ENCODE data around the gene SOX10.
"Not testable (repeated sequence)": the region's sequence is repeated elsewhere in the genome, so short reads cannot be mapped to it uniquely, and the experiment has no call there.

Gene SOX10

DNA sequence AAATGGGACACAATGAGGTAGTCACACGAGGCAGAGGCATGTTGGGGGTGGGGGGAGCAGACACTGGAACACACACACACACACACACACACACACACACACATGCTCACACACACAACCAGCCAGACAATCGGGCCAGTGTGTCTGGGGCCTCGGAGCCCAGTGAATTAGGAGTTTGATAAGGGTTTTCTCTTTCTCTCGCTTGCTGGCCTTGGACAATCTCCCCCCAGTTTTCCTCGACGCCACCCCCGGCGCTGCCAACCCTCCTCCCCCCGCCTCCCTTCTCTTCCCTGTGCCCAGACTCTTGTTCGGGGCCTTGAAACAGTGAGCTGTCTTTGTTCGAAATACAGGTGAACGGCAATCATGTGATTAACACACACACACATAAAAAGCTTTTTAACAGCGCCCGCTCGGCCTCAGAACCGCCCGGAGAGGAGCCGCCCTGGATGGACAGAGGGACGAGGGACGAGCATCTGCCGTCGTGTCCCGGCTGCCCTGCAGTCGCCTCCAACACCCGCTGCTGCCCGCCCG is 1.5 kb upstream of the SOX10 start:
- DNase-seq = peak; percentile 16

DNA sequence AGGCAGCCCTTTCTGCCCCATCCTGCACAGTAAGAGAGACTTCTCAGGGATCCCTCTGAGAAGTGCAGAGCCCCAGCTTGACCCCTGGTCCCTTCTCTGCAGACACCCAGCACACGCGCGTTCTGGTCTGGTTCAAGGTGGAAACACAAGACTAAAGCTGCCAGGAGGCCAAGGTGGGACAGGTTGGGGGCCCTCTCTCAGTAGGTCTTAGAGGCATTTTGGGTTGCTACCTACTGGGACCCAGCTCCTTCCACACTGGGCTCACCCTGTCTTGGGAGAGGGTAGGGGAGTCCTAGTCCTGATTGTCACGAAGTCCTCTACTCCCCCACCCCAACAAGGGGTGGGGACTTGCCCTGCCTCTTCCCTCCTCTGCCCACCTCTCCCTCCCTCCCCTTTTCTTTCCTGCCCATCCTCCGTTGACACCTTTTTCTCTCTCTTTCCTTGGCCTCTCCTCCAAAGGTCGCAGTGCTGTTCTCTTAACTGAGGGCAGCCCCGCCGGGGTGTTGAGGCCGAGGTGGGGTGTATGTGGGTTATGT is 763 bp upstream of the SOX10 start:
- DNase-seq = no peak

DNA sequence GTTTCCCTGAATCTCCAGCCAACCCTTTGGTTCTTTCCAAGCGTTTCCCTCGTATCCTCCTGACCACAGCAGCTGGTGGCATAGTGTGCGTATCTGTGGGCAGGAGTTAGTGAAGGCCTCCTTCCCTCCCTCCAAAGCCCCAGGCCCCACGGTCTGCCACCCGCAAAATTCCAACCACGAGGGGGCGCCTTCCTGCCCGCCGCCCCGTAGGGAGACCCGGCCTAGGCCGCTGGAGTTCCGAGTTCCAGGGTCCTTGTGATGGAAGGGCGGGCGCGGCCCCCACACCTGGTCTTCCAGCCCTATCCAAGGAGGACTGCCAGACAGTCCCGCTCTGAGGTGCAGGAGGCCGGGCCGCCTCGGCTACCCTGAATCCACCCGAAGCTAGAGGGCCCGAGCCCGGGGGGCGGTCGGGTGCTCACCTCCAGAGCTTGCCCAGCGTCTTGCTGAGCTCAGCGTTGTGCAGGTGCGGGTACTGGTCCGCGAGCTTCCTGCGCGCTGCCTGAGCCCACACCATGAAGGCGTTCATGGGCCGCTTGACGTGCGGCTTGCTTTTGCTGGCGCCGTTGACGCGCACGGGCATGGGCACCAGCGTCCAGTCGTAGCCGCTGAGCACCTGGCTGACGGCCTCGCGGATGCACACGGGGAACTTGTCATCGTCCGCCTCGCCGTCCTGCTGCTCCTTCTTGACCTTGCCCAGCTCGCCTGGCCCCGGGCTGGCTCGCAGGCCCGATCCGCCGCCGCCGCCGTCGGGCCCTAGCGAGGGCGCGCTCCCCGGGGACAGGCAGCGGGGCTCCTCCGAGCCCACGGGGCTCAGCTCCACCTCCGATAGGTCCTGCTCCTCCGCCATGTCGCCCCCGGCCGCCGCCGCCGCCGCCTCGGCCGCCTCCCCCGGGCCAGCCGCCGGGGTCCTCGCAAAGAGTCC is 1.2 kb downstream of the SOX10 start:
- DNase-seq = peak; percentile 42

DNA sequence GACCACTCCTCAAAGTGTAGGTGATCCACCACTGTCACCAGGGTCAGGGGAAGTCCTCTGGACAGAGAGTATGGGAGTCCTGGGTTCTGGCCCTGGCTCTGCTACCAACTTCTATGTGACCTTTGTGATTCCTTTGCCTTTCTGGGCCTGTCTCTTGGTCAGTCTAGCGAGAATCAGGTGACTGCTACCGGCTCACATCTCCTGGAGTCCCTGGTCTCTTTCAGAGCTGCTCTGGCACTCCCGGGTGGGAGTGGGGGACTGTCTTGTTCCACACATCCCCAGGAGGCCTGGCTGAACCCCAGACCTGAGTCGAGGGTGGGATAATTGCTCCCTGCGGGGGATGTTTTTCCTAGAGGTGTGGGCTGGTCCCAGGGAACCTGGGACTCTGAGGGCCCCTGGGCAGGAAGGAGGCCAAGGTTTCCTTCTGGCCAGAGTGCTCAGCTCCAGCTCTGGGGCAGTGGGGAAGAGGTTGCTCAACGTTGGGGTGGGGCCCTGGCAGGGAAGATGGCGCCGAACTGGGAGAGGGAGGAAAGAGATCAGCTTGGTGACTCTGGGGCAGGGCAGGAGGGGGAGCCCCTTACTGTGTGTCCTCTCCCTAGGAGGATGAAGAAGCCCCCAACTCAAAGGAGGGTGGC is 2.1 kb downstream of the SOX10 start:
- no peak for DNase-seq

DNA sequence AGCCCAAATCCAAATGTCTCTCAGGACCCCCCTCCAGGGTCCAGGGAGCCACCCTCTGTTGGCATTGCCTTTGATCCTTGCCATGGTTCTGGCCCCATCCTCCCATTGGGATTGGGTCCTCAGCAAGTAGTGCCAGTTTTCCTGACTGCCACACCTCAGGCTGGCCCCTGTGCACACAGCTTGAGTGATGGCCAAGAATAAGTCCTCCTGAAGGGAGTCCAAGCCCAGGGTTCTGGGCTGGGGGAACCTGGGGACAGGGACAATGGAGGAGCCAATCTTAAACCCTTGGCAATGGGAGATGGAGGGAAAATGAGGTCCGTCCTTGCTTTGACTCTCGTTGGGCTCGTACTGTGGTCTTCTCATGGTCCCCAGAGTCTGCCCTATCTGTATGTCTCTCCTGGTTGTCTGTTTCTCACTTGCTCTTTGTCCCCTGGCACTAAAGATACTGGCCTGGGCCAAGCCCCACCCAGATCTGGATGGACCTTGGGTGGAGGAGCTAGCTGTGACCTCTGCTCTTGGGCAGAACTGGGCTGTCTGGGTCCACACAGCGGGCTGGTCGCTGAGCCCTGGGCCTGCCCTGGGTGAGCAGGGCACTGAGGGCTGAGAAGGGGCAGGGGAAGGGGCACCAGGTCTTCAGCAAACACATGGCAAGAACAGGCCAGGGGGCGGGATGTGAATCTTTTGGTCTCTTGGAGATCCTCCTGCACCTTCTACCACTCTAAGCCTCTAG is 2.9 kb downstream of the SOX10 start:
- DNase-seq = no peak

DNA sequence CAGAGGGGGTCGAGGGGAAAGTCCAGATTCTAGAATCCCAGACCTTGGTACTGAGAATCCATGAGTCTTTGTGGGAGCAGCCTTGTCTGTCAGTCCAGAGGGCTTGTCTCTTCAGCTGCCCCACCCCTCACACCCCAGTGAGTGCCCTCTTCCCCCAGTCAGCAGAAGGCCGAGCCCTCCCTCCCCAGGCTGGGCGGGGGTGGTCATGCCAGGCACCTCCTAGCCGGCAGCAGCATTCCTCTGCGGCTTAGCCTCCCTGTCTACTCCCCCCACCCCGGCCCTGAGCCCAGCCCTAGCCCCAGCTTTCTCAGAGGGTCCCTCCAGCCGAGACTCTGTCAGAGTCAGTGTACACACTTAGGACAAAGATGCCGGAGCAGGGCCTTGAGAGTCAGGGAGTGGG is 4.6 kb downstream of the SOX10 start:
- DNase-seq = peak; percentile 31

DNA sequence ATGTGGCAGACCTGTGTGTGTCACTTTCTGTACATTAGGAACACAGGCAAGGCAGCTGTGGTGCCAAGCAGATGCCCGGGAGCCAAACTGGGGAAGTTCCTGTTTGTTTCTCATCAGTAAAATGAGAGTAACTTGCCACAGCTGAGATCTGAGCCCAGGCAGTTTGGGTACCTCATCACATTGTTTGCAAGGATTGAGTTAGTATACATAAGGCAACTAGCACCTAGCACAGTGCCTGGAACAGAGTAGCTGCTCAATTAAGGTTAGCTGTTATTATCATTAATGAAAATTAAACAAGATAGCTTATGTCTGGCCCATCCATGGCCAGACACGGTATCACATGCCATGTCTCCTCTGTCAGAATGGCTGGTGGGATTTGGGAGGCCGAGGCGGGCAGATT is 7.8 kb downstream of the SOX10 start:
- no peak for DNase-seq

DNA sequence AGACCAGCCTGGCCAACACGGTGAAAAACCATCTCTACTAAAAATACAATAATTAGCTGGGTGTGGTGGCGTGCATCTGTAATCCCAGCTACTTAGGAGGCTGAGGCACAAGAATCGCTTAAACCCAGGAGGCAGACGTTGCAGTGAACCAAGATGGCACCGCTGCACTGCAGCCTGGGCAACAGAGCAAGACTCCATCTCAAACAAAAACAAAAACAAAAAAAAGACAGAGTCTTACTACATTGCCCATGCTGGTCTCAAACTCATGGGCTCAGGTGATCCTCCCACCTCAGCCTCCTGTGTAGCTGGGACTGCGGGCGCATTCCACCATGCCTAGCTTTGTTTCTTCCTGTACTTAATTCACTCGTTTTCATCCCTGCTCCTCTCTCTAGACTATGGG is 8.3 kb downstream of the SOX10 start:
- DNase-seq = not testable (repeated sequence)

DNA sequence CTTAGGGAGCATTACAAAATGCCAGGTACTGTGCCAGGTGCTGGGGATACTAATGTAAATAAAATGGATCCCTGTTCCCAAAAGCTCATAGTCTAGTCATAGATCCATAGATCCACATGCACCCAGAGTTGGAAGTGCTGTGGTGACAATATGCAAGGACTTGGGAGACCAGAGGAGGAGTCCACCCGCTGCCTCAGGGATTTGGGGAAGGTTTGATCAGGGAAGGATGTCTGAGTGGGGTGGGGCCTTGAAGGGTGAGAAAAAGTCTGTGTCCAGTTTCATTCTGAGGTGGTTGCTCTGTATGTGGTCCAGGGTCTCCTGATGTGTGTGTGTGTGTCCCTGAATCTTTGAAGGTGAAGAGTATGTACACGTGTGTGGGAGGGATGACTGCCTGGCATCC is 9.2 kb downstream of the SOX10 start:
- DNase-seq = no peak

DNA sequence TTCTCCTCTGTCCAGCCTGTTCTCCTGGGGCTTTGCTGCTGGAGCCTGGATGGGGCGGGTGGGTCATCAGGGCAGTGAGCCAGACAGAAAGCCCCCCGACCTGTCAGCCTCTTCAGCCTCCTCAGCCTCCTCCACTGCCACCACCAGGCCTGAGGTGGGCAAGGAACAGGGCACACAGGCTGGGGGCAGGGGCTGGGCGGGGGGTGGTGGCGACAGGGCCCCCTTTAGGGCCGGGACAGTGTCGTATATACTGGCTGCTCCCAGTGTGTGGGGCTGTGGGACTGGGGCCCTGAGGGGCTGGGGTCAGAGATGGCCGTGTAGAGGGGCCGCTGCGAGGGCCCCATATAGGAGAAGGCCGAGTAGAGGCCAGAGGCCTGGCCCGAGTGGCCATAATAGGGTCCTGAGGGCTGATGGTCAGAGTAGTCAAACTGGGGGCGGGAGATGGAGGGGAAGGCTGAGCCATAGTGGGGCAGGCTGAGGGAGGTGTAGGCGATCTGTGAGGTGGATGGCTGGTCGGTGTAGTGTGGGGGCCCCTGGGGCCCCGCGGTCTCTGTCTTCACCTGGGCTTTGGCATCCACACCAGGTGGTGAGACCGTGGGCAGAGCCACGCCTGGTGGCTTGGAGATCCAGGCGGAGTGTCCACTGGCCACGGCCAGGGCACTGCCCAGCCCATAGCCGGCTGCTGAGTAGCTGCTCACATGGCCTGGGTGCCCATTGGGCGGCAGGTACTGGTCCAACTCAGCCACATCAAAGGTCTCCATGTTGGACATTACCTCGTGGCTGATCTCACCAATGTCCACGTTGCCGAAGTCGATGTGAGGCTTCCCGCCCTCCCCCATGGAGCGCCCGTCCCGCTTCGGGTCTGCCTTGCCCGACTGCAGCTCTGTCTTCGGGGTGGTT is 10.8 kb downstream of the SOX10 start:
- no peak for DNase-seq

DNA sequence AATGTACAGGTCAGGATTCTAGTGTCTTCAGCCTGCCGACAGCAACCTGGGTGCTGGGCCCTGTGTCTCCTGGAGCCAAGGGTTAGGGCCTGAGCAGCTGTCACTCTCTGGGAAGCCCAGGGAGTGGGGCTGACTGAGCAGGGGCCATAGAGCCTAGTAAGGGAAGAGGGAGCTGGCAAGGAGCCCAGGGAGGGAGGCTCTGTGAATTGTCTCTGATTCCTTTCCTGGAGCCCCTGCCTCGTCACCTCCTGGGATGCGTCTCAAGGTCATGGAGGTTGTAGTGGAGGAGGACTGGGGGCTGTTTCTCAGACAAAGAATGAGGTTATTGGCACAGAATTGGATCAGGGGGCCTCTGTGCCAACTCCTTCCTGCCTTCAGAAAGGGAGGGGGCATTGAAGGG is 11.8 kb downstream of the SOX10 start:
- DNase-seq = peak; percentile 25

DNA sequence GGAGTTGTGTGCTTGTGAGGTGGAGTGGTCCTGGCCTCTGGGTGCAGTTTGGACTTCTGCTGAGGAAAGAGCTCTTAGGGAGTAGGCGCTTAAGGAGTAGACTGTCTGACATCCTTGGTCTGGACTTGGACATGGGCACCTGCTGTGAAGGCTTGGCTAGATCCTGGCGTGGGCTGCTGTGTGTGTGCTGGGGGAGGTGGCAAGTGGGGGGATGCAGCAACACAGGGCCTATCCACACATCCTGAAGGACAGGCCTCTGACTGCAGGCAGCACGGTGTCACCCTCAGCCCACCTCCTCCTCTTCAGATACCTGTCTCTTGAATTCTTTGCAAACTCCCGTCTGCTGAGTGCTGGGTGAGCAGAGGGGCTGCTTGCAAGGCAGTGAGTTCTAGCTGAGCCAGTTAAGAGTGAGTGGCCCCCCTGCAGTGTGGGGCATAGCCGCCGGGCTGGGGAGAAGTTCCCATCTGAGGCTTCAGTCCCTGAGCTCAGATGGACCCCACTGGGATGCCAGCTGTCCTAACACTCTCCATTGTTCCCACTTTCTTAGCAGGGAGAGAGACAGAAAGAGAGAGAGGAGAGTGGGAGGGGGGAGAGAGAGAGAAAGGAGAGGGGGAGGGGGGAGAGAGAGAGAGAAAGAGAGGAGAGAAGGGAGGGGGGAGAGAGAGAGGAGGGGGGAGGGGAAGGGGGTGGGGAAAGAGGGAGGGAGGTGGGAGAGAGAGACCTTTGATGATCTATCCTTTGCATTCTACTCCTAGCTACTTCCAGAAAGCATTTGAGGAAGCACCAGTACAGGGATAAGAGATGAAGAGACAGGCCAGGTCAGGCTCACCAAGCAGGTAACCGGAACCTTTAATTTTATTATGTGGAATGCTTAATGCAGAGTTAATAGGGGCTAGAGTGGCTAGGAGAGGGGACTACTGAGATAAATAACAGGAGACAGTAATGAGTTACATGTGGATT is 12.6 kb downstream of the SOX10 start:
- DNase-seq = peak; percentile 62

DNA sequence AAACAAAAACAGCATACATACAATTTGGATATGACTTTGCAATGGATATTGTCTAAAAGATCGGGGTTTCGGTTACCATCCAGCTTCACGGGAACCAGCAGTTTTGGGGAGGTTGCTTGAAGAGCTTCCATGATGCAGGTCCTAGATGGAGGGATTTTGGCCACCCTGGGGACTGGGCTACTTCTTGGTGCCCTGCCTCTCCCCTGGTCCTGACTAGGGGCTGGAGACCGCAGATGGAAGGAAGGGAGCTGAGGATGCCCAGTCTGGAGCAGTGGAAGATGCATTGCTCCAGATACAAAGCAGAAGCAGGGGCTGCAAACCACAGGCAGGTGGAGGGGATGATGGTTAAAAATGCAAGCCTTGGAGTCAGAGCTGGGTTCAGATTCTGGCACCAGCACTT is 13.5 kb downstream of the SOX10 start:
- DNase-seq = no peak

DNA sequence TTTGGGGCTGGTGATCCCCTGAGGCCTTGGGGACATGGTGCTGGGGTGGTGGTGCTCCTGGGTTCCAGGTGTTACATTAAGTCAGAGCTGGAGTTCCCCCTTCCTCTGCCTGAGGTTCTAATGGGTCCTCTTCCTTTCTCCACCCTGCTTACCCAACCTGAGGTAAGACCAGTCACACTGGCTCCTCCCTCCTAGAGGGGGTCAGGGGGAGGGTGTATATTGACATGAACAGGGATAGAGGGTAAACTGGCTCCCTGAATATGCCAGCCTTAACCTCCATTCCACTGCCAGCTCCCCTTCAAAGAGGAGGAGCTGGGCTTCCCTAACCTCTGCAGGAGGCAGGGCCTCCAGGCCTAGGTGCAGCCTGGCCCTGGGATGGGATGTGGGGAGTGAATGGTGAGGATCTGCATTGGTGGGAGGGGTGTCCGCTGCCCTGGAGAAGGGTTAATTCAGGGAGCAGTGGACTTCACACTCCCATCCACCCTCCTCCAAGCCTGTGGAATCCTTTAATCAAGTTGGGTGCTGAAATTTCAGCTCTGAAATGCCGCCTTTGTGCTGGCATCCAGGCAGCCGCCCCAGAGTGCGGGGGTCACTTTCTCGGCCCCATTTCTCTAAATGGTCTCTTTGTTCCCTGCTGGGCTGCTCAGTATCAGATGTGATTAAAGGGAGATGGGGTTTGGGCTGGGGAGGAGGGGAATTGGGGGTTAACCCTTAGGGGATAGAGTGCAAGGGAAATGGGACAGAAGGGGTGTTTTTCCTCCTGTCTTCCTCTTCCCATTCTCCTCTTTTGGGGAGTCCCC is 15.7 kb downstream of the SOX10 start:
- DNase-seq = peak; percentile 21

DNA sequence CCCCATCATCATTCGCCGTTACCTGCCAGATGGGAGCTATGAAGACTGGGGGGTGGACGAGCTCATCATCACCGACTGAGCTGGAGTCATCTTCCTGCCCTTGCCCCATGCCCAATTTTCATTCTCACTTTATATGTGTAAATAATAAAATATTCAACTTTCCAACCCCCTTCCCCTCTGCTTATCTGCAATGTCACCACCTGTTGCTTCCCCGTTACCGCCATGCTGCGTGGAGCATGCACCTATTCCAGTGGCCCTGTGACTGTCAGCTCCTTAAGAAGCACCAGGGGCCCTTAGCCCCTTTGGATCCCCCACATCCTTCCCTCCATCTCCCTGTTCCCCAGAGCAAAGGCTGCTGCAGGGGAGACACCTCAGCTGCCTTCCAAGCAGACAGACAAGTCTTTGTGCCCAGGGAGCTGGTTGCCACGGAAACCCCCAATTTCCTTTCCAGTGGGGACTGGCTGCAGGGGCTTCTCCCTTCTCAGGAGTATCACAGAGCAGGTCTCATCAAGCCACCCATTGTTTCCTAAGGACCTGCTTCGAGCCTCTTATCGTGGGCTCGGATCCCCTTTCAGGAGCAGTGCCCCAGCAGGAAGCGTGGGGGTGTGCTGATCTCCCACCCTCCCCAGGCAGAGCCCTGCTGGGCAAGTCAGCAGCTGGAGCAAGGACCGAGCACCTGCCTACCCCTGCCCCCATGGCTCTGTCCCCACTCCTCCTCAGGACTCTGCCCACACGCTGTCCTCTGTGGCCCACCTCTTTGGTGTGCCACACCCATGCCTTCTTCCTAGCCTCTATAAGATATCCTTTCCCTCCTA is 16.5 kb downstream of the SOX10 start:
- no peak for DNase-seq

DNA sequence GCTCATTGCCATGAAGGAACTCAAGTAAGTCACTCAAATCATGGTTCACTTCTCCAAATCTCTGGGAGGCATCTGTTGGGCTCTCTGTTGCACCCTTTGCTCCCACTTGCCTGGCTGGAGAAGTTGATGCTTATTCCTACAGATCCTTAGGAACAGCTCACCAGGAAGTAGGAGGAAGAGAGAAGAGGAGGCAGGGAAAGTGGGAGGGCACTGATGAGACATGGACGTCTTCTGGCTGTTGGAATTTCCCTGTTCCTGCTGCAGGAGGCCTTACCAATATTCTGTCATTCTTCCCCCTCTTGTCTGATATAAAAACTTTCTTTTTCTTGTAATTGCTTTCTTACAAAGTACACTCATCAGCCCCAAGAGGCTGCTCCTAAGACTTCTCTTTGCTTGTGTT is 17.2 kb downstream of the SOX10 start:
- DNase-seq = no peak

DNA sequence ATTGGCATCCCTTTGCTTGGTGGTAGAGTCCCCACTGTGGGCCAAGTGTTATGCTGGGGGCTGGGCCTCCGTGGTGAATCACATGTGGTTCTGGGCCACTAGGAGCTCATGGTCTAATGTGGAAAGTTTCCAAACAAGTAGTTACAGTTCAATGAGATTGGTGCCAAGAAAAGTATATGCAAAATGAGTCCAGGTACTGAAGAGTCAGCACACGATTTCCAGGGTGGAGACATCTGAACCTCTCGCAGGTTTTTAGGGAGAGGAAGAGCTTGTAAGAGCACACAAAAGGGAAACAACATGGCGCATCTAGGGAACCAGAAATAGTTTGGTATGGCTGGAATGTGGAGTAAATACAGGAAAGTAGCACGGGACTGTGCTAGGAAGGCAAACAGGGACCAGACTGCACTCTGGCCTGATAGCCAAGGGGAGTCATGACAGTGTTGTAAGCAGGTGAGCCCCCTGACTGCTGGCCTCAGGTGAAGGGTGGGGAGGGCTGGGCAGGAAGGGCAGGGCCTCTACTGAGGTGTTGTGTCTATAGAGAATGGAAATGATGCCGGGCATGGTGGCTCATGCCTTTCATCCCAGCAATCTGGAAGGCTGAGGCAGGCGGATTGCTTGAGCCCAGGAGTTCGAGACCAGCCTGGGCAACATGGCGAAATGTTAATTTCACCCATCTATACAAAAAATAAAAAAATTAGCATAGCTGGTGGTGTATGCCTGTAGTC is 18.3 kb downstream of the SOX10 start:
- no peak for DNase-seq

DNA sequence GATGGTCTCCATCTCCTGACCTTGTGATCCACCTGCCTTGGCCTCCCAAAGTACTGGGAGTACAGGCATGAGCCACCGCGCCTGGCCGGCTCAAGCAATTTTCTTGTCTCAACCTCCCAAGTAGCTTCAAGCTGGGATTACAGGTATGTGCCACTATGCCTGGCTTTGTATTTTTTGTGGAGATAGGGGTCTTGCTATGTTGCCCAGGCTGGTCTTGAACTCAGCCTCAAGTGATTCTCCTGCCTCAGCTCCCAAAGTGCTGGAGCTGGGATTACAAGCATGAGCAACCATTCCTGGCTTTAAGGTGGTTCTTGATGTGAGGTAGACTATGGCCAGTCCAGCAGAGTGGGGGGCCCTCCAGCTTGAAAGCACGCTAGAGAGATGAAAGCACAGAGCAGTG is 23.3 kb downstream of the SOX10 start:
- no peak for DNase-seq

All from eye (tissue), 1 donor.